Measurements from ENCODE around the gene PLEKHG4B.
"Not testable (repeated sequence)": the region's sequence is repeated elsewhere in the genome, so short reads cannot be mapped to it uniquely, and the experiment has no call there.

PLEKHG4B gene

GRCh38 chr5:187617-188451 lies 95.9 kb downstream of the PLEKHG4B start:
- DNase-seq (ENCODE audit: low read depth), result no peak

GRCh38 chr5:188488-189481 lies 96.8 kb downstream of the PLEKHG4B start:
- DNase-seq (ENCODE audit: low read depth), result peak; percentile 68

- no peak for DNase-seq (ENCODE audit: low read depth)
These were observed 97.5 kb downstream of the PLEKHG4B start for GRCh38 chr5:189486-189885.

DNA sequence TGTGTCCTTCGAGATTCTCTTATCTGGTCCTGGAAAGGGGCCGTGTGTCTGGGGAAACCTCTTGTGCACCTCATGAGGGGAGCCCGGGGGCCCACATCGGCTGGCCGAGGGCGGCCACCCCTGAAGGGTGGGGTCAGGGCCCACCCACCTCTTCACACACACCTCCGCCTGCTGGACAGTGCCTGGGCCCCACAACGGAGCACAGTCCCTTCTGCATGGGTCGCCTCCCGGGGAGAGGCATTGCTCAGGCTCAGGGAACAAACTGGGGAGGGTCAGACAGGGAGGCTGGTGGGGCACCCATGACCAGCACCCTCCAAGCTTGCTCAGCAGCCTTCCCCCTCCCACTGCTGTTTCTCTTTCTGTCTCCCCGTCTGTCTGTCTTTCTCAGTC lies 98.0 kb downstream of the PLEKHG4B start:
- no peak for DNase-seq (ENCODE audit: low read depth)

DNA sequence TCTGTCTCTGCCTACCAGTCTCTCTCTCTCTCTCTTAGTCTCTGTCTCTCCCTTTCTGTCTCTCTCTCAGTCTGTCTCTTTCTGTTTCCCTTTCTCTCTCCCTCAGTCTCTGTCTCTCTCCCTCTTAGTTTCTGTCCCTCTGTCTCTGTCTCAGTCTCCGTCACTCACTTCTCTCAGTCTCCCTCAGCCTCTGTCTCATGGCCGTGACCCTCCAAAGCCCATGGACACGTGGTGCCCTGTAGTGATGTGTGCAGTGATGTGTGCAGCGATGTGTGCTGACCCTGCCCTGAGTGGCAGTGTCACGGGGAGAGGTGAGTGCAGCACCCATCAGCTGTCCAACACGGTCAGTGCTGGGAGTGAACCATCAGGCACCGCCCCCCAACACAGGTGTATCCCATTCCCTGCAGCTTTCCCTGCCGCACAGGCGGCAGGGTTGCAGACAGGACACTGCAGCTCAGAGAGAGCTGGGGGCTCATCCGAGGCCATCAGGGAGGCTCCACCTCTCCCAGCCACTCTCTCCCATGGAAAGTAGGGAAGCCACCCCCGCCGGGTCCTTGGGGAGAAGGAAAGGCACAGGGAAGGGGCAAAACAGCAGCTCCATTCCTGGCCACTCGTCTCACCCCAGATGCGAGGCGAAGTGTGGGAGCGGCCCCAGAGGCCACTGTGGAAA lies 98.5 kb downstream of the PLEKHG4B start:
- DNase-seq (ENCODE audit: low read depth), result no peak

DNA sequence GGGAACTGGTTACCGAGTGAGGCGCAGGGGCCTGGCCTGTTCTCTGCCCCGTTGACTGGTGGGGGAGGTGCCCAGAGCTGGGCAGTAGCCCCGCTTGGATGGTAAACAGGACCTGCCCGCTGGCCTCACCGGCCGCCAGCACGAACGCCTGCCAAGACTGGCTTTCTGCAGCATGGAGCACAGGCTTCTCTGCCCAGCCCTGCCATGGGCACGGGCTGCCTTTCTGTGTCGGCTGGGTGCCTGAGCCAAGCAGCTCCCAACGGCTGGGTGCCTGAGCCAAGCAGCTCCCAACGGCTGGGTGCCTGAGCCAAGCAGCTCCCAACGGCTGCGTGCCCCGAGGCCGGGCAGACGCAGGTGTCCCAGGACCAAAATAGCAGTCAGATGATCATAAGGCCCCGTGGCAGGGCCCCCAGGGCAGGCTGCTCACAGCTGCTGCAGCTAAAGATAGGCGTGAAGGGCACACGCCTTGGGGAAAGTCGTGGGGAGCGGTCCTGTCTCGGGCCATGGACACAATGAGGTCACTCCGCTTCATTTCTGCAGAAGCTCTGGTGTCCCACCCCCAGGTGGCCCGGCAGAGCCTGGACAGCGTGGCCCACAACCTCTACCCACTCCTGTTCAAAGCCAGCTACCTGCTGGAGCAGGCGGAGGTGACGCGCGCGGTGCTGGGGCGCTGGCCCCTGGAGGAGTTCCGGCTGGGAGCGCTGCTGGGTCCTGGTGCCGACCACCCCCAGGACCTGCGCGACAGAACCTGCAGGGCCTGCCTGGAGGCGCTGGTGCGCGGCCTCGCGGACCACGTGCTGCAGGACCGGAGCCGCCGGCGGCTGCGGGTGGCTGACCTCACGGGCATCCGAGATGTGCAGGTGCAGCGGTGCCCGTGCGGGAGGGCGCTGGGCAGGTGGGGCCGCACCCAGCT lies 99.3 kb downstream of the PLEKHG4B start, which contains the start of gene LRRC14B:
Gene LRRC14B (plus strand): TSS at position 460 of the 913 bp plus-strand sequence. CDS start 44 bp downstream, at position 504.
- no peak for DNase-seq (ENCODE audit: low read depth)

DNA sequence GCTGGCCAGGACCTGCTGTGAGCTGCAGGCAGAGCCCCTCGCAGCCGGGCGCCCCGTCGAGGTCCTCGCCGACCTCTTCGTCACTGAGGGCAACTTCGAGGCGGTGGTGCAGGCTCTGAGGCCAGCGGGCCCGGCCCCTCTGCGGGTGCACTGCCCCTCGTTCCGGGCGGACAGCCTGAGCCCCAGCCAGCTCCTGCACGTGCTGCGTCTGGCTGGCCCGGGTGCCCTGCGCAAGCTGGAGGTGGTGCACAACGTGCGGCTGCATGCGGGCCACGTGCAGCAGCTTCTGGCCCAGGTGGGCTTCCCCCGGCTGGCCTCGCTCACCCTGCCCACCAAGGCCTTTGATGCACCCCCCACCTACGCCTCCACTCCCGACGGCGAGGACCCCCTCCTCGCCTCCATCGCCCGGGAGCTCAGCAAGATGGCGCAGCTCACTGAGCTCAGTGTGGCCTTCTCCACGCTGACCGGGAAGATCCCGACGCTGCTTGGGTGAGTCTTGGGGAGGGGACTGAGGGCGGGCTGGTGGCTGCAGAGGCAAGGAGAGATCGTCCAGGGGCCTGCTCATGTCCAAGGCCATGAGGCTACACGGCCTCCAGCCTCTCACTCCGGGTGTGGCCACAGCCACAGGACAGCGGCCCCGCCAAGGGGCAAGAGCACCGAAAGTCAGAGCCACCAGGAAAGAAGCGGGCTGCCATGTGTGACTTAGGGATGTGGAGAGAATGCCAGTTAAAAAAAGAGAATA lies 100.2 kb downstream of the PLEKHG4B start:
- DNase-seq (ENCODE audit: low read depth), result no peak

- no peak for DNase-seq (ENCODE audit: low read depth)
These were observed 100.7 kb downstream of the PLEKHG4B start for GRCh38 chr5:192691-192969.

DNA sequence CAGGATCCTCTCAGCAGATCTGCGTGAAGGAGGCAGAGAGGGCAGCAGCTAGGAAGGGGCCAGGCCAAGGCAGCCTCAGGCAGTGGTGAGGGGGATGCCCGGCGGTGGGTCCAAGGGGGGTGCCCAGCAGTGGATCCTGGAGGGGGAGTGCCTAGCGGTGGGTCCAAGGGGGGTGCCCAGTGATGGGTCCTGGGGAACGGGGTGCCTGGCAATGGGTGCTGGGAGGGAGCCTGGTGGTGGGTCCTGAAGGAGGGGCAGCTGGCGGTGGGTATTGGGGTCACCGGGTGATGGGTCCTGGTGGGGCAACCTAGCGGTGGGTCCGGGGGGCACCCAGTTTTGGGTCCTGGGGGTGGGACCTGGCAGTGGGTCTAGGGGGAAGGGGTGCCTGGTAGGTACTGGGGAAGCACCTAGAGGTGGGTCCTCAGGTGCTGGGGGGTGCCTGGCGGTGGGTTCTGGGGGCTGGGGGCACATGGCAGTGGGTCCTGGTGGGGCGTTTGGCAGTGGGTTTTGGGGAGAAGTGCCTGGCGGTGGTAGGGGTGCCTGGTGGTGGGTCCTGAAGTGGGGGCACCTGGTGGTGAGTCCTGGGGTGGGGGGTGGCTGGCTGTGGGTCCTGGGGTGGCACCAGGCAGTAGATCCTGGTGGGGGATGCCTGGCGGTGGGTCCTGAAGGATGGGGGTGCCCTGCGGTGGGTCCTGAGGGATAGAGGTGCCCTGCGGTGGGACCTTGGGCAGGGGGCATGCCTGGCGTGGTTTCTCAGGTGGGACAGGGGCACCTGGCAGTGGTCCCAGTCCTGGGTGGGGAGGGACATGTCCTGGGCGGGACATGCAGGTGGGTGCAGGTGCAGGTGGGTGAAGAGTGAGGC lies 101.2 kb downstream of the PLEKHG4B start:
- no peak for DNase-seq (ENCODE audit: low read depth)

- no peak for DNase-seq (ENCODE audit: low read depth)
These were observed 102.1 kb downstream of the PLEKHG4B start for GRCh38 chr5:194102-194501.

GRCh38 chr5:194603-195209 lies 102.7 kb downstream of the PLEKHG4B start:
- DNase-seq (ENCODE audit: low read depth), result no peak

DNA sequence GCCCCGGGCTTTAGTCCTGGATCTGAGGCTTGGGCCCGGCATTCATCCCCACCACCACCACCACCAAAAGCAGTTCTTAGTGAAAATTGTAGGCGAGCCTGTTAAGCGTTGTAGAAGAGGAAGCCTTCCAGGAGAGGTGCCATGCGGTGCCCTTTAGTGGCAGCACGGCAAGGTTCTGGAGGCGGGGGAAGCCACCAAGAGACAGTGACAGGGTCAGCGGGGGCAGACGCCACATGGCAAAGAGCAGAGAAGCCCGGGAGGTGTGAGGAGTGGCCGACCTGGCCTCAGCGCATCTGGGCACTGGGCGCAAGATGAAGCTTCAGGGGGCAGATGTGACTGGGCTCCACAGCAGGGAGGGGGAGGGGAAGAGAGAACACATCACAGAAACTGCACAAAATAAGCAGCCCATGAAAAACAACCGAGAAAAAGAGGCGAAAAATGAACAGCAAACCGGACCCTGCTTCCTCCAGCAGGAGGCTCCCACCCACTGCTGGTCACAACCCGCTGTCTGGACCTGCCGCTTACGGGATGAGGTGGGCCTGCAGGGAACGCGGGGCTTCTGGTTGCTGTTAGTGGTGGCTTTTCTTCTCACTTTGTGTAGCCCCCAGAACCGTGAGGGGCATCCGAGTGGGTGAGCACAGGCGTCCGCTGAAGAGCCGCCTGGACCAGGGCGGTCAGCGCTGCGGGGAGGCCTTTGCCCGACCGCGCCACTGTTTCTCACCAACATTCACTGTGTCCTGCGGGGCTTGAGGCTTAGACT lies 103.6 kb downstream of the PLEKHG4B start:
- DNase-seq (ENCODE audit: low read depth), result no peak

DNA sequence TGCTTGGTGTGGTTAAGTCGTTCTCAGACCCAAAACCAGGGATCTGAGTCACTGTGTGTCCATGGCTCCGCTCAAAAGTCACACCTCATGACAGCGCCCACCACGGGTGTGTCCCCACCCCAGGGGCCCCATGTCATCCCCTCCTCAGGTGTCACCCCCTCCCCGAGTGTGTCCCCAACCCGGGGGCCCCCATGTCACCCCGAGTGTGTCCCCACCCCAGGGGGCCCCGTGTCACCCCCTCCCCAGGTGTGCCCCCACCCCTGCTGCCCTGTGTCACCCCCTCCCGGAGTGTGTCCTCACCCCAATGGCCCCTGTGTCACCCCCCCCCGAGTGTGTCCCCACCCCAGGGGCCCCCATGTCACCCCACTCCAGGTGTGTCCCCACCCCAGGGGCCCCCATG lies 104.4 kb downstream of the PLEKHG4B start:
- no peak for DNase-seq (ENCODE audit: low read depth)

DNA sequence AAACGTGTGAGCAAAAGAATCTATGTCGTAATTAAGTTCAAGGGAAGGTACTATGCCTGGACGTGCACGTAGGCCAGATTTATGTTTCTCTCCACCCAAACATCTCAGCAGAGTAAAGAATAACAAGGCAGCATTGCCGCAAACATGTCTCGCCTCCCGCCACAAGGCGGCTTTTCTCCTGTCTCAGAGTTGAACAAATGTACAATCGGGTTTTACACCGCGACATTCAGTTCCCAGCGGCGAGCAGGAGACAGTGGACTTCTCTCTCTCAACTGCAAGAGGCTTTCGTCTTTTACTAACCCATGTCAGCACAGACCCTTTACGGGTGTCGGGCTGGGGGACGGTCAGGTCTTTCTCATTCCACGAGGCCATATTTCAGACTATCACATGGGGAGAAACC lies 105.1 kb downstream of the PLEKHG4B start:
- not testable (repeated sequence) for DNase-seq (ENCODE audit: low read depth)

GRCh38 chr5:197892-198489 lies 106.0 kb downstream of the PLEKHG4B start:
- no peak for DNase-seq (ENCODE audit: low read depth)

DNA sequence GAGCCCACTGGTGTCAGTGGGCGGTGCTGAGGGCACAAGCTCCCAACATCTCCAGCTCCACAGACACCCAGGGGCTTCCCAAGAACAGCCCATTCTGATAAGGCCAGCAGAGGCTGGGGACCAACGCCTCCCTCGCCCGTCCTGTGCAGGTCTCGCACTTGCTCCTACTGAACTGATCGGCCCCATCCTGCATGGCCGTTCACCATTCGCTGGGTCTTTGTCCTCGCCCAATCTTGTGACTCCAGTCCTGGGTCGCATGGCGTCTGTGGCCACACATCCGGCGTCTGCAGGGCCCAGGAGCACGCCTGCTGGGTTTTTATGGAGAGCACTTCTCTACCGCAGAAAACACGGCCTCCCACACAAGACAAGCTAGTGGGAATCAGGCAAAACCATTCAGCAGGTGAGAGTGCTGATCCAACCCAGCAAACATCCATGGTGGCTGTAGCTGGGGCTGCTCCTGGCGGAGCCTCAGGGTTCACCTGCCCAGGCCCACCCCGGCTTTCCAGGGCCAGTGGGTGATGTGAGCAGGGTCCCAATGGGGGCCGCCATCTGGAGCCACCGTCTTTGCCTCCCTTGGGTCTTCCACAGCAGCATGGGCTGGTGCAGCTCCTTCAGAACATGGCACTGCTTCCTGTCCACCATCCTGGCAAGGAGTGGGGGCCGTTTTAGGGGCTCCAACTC lies 106.7 kb downstream of the PLEKHG4B start:
- DNase-seq (ENCODE audit: low read depth), result no peak

DNA sequence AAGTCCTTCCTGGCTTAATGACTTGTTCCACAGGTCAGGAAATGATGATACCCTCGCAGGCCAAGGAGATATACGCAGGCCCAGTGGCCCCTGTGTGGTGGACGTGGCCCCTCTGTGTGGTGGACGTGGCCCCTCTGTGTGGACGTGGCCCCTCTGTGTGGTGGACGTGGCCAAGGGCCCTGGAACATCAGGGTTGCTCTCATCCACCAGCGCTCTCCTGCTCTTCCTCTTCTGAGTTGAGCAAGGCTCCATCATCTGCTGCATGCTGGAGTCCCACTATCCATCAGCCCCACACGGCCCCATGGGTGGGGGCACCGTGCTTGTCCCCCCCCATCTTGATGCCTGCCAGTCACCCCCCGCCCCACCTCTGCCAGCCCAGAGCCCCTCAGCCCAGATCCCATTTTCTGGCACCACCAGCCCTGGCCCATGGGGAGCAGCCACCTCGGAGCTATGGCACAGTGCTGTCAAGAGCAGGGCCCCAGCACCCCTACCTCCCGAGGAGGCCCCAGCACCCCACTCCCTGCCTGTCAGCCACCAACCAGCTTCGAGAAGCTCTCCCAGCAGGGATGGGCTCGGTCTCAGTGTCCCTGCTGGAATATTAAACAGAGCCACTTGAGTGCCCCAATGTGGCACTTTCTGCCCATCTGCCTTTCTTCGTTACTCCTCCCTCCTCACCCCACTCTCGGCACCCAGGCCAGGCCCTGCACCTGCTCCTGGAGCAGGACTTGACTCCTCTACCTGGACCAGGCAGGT lies 107.4 kb downstream of the PLEKHG4B start:
- no peak for DNase-seq (ENCODE audit: low read depth)

All from stimulated activated CD8-positive, alpha-beta memory T cell treated with anti-CD3 and anti-CD28 coated beads, Interleukin-12 subunit alpha, Interleukin-12 subunit beta, amount 100 ng/mL, for 4 hours (primary cell).